GM12873 (cell line): ENCODE measurements around the gene UBQLN3.

ENCODE experiments used
- CTCF ChIP-seq: IDR thresholded peaks from 2 replicates; pipeline ENCODE4 v1.5.1; 2012; ENCODE audit warnings: low read depth, mild to moderate bottlenecking, moderate library complexity, low read length, control low read depth; ENCODE audit not compliant: insufficient read depth; ENCODE audit errors: missing control alignments

UBQLN3 gene

GRCh38 chr11:5509803-5510202, at the start of gene UBQLN3:
Gene UBQLN3 (minus strand): TSS chr11:5509957. CDS start chr11:5509558, 399 bp downstream.
- TF ChIP-seq CTCF = no peak

- no peak for TF ChIP-seq CTCF
Observed at GRCh38 chr11:5557751-5558150, 48.0 kb upstream of the UBQLN3 start.

GRCh38 chr11:5556596-5557188, 46.9 kb upstream of the UBQLN3 start:
- TF ChIP-seq CTCF = no peak

- no peak for TF ChIP-seq CTCF
Observed at GRCh38 chr11:5553343-5553742, 43.6 kb upstream of the UBQLN3 start.

GRCh38 chr11:5550440-5551095, 40.8 kb upstream of the UBQLN3 start:
- TF ChIP-seq CTCF = no peak

GRCh38 chr11:5548440-5548839, 38.7 kb upstream of the UBQLN3 start, which contains the start of gene OR52H1:
Gene OR52H1 (minus strand): TSS chr11:5548540. CDS start chr11:5545505, 3,035 bp downstream.
- no peak for TF ChIP-seq CTCF

GRCh38 chr11:5547982-5548381, 38.2 kb upstream of the UBQLN3 start:
- TF ChIP-seq CTCF = no peak
